Stimulated activated effector memory CD8-positive, alpha-beta T cell treated with anti-CD3 and anti-CD28 coated beads, Interleukin-12 subunit alpha, Interleukin-12 subunit beta, amount 100 ng/mL, for 72 hours (primary cell): ENCODE measurements around the gene TBC1D5.
"Not testable (repeated sequence)": the region's sequence is repeated elsewhere in the genome, so short reads cannot be mapped to it uniquely, and the experiment has no call there.

ENCODE experiments used
- ATAC-seq: fragments of 150-1000 bp; cut with Tn5 transposase; 2 replicates; pipeline ENCODE4 v1.10.0; 2021
- DNase-seq, 2 donors: peaks; one replicate each; pipeline ENCODE4 v3.0.0; 2021 to 2022; ENCODE audit warnings: low spot score in 2 of 2
- H3K27ac Mint-ChIP-seq: one replicate; pipeline ENCODE4 v1.8.0; 2022; ENCODE audit warnings: mild to moderate bottlenecking, mixed read lengths
- H3K36me3 Mint-ChIP-seq: one replicate; pipeline ENCODE4 v1.8.0; 2022; ENCODE audit warnings: mild to moderate bottlenecking, mixed read lengths
- H3K4me1 Mint-ChIP-seq: one replicate; pipeline ENCODE4 v1.8.0; 2022; ENCODE audit warnings: mixed read lengths
- H3K4me3 Mint-ChIP-seq: one replicate; pipeline ENCODE4 v1.8.0; 2022; ENCODE audit warnings: mild to moderate bottlenecking, mixed read lengths
- H3K9me3 Mint-ChIP-seq: one replicate; pipeline ENCODE4 v1.8.0; 2022; ENCODE audit warnings: mixed read lengths

The TBC1D5 gene

DNA sequence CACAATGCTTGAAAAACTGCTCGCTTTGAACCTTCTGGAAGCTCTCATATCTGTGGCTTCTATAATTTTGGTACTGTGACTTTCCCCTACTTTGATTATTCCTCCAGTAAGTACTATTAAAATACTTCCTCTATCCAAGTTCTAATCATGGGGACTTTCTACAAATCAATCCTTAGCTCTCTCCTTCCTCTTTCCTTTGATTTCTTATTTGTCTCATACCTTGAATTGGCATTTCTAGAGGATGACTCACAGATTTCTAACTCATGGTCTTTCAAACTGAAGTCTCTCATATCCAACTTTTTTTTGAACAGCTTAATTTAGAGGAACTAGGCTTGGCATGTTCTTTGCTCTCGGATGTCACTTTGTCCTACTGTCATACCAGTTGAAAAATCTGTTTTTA is 241.8 kb downstream of the TBC1D5 start:
- no peak for DNase-seq
- no peak for ATAC-seq
- no peaks in the 10 kb centered on the region for H3K9me3 Mint-ChIP-seq
- H3K27ac Mint-ChIP-seq = no peak overlapping the region
- H3K36me3 Mint-ChIP-seq = no peaks in the 10 kb centered on the region
- no peak overlapping the region for H3K4me3 Mint-ChIP-seq
- no peaks in the 10 kb centered on the region for H3K4me1 Mint-ChIP-seq

DNA sequence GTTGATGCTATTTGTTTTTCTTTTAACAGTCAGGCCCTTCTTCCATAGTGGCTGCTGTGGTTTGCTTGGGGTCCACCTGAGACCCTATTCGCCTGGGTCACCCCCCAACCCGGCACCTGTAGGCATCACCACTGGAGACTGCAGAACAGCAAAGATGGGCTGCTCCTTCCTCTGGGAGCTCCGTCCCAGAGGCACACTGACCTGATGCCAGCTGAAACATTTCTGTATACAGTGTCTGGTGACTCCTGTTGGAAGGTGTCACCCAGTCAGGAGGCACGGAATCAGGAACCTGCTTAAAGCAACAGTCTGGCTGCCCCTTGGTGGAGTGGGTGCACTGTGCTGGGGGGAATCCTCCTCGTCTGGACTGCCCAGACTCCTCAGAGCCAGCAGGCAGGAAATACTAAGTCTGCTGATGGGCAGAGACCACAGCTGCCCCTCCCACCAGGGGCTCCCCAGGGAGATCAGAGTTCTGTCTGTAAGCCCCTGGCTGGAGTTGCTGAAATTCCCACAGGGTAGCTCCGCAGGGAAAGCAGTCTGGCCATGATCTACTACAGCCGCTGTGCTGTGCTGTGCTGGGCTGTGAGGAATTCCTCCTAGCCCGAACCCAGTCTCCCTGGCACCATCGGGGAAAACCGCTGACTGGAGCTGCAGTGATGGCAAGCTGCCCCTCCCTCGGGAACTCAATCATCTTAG is 248.2 kb downstream of the TBC1D5 start:
- Mint-ChIP-seq H3K27ac (no peak overlapping the region), H3K4me3 (no peak overlapping the region), H3K9me3 (peaks cover 3% of the 10 kb centered on the region), H3K36me3 (no peaks in the 10 kb centered on the region), H3K4me1 (no peaks in the 10 kb centered on the region)
- DNase-seq (no peak), ATAC-seq (no peak)

GRCh38 chr3:17491601-17492000 is 250.8 kb downstream of the TBC1D5 start:
- Mint-ChIP-seq H3K27ac (no peak overlapping the region), H3K9me3 (peaks cover 3% of the 10 kb centered on the region), H3K4me1 (no peaks in the 10 kb centered on the region), H3K36me3 (no peaks in the 10 kb centered on the region), H3K4me3 (no peak overlapping the region)
- DNase-seq (no peak), ATAC-seq (no peak)

DNA sequence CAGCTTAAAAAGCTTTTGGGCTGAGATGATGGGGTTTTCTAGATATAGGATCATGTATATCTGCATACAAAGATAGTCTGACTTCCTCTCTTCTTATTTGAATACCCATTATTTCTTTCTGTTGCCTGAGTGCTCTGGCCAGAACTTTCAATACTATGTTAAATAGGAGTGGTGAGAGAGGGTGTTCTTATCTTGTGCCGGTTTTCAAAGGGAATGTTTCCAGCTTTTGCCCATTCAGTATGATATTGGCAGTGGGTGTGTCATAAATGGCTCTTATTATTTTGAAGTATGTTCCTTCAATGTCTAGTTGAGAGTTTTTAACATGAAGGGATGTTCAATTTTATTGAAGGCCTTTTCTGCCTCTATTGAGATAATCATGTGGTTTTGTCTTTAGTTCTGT is 251.2 kb downstream of the TBC1D5 start:
- H3K9me3 Mint-ChIP-seq, H3K27ac Mint-ChIP-seq, H3K4me3 Mint-ChIP-seq, H3K36me3 Mint-ChIP-seq, DNase-seq, ATAC-seq, H3K4me1 Mint-ChIP-seq: not testable (repeated sequence)

- peaks cover 3% of the 10 kb centered on the region for H3K9me3 Mint-ChIP-seq
Measured at GRCh38 chr3:17489139-17489538, 253.3 kb downstream of the TBC1D5 start.

GRCh38 chr3:17481116-17481515 is 261.3 kb downstream of the TBC1D5 start:
- Mint-ChIP-seq H3K36me3 (no peaks in the 10 kb centered on the region), H3K4me1 (no peaks in the 10 kb centered on the region), H3K9me3 (no peaks in the 10 kb centered on the region), H3K4me3 (no peak overlapping the region), H3K27ac (no peak overlapping the region)
- ATAC-seq (no peak), DNase-seq (no peak)

More at GRCh38 chr3:17489139-17489538, 253.3 kb downstream of the TBC1D5 start:
- DNase-seq = no peak
- Mint-ChIP-seq H3K4me1 (no peaks in the 10 kb centered on the region), H3K36me3 (no peaks in the 10 kb centered on the region), H3K4me3 (no peak overlapping the region), H3K27ac (no peak overlapping the region)
- no peak for ATAC-seq

DNA sequence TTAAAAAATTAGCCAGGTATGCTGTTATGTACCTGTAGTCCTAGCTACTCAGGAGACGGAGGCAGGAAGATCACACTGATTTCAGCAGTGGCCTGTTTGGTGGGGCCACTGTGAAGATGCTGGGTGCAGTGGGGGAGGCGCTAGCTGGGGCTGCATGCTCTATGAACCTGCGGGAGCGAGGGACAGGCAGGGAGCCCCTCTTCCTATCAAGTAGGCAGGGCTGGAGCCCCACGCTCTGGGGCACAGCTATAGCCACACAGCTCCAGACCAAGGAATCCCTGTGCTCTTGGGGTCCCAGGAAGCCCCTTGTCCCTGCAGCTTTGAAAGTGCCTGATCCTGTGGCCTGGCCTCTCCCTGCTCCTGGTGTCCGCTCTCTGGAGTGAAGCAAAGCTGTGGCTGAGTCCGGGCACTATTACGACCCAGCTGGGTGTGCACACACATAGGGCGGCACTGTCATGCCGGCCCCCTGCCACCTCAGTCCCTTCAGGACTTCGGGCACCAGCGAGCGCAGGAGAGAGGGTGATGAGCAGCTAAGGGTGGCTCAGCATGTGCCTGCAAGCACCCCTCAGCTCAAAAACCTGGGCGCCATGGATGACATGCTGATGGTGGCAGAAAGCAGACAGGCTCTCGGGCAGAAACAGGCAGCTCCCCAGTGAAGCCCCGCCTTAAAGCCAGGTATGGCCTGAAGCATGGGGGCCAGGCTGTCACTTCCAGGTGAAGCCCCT is 262.6 kb downstream of the TBC1D5 start:
- DNase-seq (no peak), ATAC-seq (peak; percentile 36)
- Mint-ChIP-seq H3K36me3 (no peaks in the 10 kb centered on the region), H3K27ac (no peak overlapping the region), H3K4me3 (no peak overlapping the region), H3K4me1 (no peaks in the 10 kb centered on the region), H3K9me3 (no peaks in the 10 kb centered on the region)

GRCh38 chr3:17478673-17479072 is 263.8 kb downstream of the TBC1D5 start:
- Mint-ChIP-seq H3K36me3 (no peaks in the 10 kb centered on the region), H3K9me3 (no peaks in the 10 kb centered on the region), H3K4me3 (no peak overlapping the region), H3K4me1 (no peaks in the 10 kb centered on the region), H3K27ac (no peak overlapping the region)
- no peak for DNase-seq
- no peak for ATAC-seq

DNA sequence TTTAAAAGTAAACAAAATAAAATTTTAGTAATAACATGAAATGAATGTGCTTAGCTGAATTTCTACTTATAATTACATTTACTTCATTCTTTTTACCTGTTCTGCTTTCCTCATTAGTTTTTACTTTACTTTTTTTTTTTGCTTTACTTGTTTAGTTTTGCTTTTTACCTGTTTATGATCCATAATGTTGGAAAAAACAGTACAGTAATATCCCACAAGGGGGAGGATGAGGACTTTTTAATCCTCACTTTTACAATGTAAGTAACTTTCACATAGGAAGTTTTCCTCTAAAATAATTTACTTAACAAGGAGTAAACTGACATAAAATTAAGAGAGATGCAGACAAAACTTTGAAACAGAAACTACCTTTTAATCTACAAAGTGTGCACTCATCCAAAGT is 268.7 kb downstream of the TBC1D5 start:
- no peaks in the 10 kb centered on the region for H3K4me1 Mint-ChIP-seq
- H3K36me3 Mint-ChIP-seq = no peaks in the 10 kb centered on the region
- no peak overlapping the region for H3K4me3 Mint-ChIP-seq

DNA sequence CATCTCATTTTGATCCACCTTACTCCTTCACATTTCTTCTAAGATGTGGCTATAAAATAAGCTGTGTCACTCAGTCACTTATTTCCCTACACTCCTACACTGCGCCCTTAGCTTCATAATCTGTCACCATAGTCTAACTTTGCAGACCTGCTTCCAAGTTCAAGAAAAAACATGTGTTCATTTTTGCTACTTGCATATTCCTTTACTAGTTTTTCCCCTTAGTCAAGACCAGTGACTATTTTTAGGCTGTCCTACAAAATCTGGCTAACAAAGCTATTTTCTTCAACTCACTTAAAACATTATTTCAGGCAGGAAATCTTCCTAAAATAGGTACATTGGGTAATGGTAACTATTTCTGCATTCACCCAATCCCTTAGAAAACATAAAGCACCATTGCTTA is 272.5 kb downstream of the TBC1D5 start:
- Mint-ChIP-seq H3K4me3 (no peak overlapping the region), H3K27ac (no peak overlapping the region), H3K36me3 (no peaks in the 10 kb centered on the region), H3K4me1 (no peaks in the 10 kb centered on the region), H3K9me3 (no peaks in the 10 kb centered on the region)
- no peak for DNase-seq
- ATAC-seq = no peak

More for the DNA sequence above, 268.7 kb downstream of the TBC1D5 start:
- H3K9me3 Mint-ChIP-seq = no peaks in the 10 kb centered on the region
- no peak overlapping the region for H3K27ac Mint-ChIP-seq
- ATAC-seq (no peak), DNase-seq (no peak)

- H3K36me3 Mint-ChIP-seq = no peaks in the 10 kb centered on the region
- H3K27ac Mint-ChIP-seq = no peak overlapping the region
- ATAC-seq = no peak
- DNase-seq = no peak
- no peak overlapping the region for H3K4me3 Mint-ChIP-seq
- no peaks in the 10 kb centered on the region for H3K9me3 Mint-ChIP-seq
- H3K4me1 Mint-ChIP-seq = no peaks in the 10 kb centered on the region
Measured at GRCh38 chr3:17469520-17469919, 272.9 kb downstream of the TBC1D5 start.

DNA sequence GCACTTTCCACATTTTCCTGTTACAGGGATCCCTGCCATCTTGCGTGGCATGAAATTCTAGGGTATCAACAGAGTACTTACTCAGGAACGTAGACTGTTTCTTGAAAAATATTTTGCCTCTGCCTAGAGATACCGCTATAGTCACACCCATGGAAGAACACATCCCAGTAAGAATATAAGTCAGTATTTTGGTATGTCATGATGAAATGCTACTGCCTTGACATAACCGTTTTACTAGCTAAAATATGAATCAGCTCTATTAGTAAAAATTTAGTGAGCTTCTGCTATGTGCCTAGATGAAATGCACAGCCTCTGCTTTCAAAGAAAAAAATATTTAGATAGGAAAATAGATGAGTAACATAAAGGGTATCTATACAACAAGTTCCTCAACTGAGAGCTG is 276.4 kb downstream of the TBC1D5 start:
- Mint-ChIP-seq H3K27ac (no peak overlapping the region), H3K36me3 (no peaks in the 10 kb centered on the region), H3K4me1 (no peaks in the 10 kb centered on the region), H3K9me3 (no peaks in the 10 kb centered on the region), H3K4me3 (no peak overlapping the region)
- DNase-seq (no peak), ATAC-seq (no peak)

DNA sequence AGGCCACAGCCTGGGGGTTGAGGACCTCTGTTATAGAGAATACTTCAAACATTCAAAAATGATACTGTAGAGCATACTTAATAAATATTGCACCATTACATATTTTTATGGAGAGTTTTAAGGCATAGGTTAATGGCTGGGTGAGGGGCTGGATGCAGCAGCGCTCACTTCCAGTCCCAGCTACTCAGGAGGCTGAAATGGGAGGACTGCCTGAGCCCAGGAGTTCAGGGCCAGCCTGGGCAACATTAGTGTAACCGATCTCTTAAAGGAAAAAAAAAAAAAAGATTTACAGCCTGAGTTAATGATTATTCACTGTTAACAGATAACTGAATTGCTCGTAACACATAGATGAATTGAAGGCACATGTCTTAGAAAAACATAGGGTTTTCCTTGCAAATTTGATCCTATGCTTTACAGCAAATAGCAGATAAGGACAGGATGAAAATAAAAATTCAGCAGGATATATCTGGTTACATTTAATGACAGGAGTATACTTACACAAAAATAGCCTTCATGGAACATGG is 282.9 kb downstream of the TBC1D5 start:
- no peaks in the 10 kb centered on the region for H3K4me1 Mint-ChIP-seq
- no peaks in the 10 kb centered on the region for H3K36me3 Mint-ChIP-seq
- DNase-seq (no peak), ATAC-seq (no peak)
- H3K27ac Mint-ChIP-seq = no peak overlapping the region
- H3K9me3 Mint-ChIP-seq = no peaks in the 10 kb centered on the region
- no peak overlapping the region for H3K4me3 Mint-ChIP-seq

GRCh38 chr3:17456650-17457049 is 285.8 kb downstream of the TBC1D5 start:
- no peak for DNase-seq

DNA sequence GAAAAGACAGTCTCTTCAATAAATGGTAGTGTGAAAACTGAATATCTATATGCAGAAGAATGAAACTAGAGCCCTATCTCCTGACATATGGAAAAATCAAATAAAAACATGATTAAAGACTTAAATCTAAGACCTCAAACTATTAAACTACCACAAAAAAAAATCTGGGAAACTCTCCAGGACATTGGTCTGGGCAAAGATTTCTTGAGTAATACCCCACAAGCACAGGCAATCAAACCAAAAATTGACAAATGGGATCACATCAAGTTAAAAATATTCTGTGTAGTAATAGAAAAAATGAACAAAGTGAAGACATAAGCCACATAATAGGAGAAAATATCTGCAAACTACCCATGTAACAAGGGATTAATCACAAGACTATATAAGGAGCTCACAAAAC is 286.4 kb downstream of the TBC1D5 start:
- Mint-ChIP-seq H3K4me1 (peaks cover 5% of the 10 kb centered on the region), H3K27ac (no peak overlapping the region), H3K36me3 (no peaks in the 10 kb centered on the region), H3K9me3 (no peaks in the 10 kb centered on the region), H3K4me3 (no peak overlapping the region)
- DNase-seq (no peak), ATAC-seq (no peak)

More at GRCh38 chr3:17456650-17457049, 285.8 kb downstream of the TBC1D5 start:
- no peak for ATAC-seq
- Mint-ChIP-seq H3K4me1 (peaks cover 5% of the 10 kb centered on the region), H3K4me3 (no peak overlapping the region), H3K27ac (no peak overlapping the region), H3K36me3 (no peaks in the 10 kb centered on the region), H3K9me3 (no peaks in the 10 kb centered on the region)

- no peak overlapping the region for H3K27ac Mint-ChIP-seq
- H3K9me3 Mint-ChIP-seq = no peaks in the 10 kb centered on the region
- peaks cover 5% of the 10 kb centered on the region for H3K4me1 Mint-ChIP-seq
- H3K36me3 Mint-ChIP-seq = no peaks in the 10 kb centered on the region
- no peak for ATAC-seq
- H3K4me3 Mint-ChIP-seq = no peak overlapping the region
- no peak for DNase-seq
Measured at GRCh38 chr3:17444865-17445264, 297.6 kb downstream of the TBC1D5 start.
